Measurements from ENCODE around the gene CCDC158. TPM values are rescaled to one million over a fixed set of nuclear protein-coding genes. Genes with fewer than 3 reads are reported as not detected.

Gene CCDC158
- total RNA-seq, 2 experiments from 2014 or later: not detected

GRCh38 chr4:76443376-76443775 is 22.4 kb upstream of the CCDC158 start:
- Mint-ChIP-seq H3K36me3 (ENCODE audit: low read depth) (no peaks in the 10 kb centered on the region), H3K4me1 (ENCODE audit: low read depth) (no peaks in the 10 kb centered on the region), H3K27ac (no peak overlapping the region), H3K9me3 (no peaks in the 10 kb centered on the region), H3K27me3 (peaks cover 21% of the 10 kb centered on the region), H3K4me3 (no peak overlapping the region)
- ATAC-seq (no peak), DNase-seq (no peak)
- intact Hi-C loops (cut with micrococcal nuclease): no loop called here
- TF ChIP-seq CTCF (IDR thresholded peaks at IDR 0.05): no peak
- ChIA-PET CTCF (interaction anchor here (1.2 kb wide), 1 partner anchor 65 kb away, joined by 3 read pairs; no protein-coding TSS in a partner anchor), POLR2A (no interaction called here)

GRCh38 chr4:76442807-76443206 is 21.9 kb upstream of the CCDC158 start:
- Mint-ChIP-seq H3K27ac (no peak overlapping the region), H3K9me3 (no peaks in the 10 kb centered on the region), H3K36me3 (ENCODE audit: low read depth) (no peaks in the 10 kb centered on the region), H3K4me3 (no peak overlapping the region), H3K27me3 (peaks cover 23% of the 10 kb centered on the region), H3K4me1 (ENCODE audit: low read depth) (no peaks in the 10 kb centered on the region)
- ChIA-PET POLR2A (no interaction called here), CTCF (interaction anchor here (1.6 kb wide), 1 partner anchor 62 kb away, joined by 4 read pairs; no protein-coding TSS in a partner anchor)
- ATAC-seq (no peak), DNase-seq (no peak)
- no peak for TF ChIP-seq CTCF (IDR thresholded peaks at IDR 0.05)
- intact Hi-C loops (cut with micrococcal nuclease): no loop called here

- ChIA-PET POLR2A (no interaction called here), CTCF (interaction anchor here (1.1 to 1.6 kb wide), 3 partner anchors 10 to 63 kb away, joined by 3 to 4 read pairs (median 3); no protein-coding TSS in a partner anchor)
- H3K9me3 Mint-ChIP-seq: no peaks in the 10 kb centered on the region
- H3K4me1 Mint-ChIP-seq (ENCODE audit: low read depth): no peaks in the 10 kb centered on the region
- no peak overlapping the region for H3K27ac Mint-ChIP-seq
- TF ChIP-seq CTCF (IDR thresholded peaks at IDR 0.05): no peak
- ATAC-seq (no peak), DNase-seq (no peak)
- no peaks in the 10 kb centered on the region for H3K36me3 Mint-ChIP-seq (ENCODE audit: low read depth)
- intact Hi-C loops (cut with micrococcal nuclease): no loop called here
- no peak overlapping the region for H3K4me3 Mint-ChIP-seq
- peaks cover 29% of the 10 kb centered on the region for H3K27me3 Mint-ChIP-seq
Measured at GRCh38 chr4:76441881-76442280, 20.9 kb upstream of the CCDC158 start.

GRCh38 chr4:76439491-76439890 is 18.6 kb upstream of the CCDC158 start:
- TF ChIP-seq CTCF (IDR thresholded peaks at IDR 0.05): no peak
- Mint-ChIP-seq H3K4me3 (no peak overlapping the region), H3K4me1 (ENCODE audit: low read depth) (no peaks in the 10 kb centered on the region), H3K36me3 (ENCODE audit: low read depth) (no peaks in the 10 kb centered on the region), H3K9me3 (no peaks in the 10 kb centered on the region), H3K27me3 (peaks cover 43% of the 10 kb centered on the region), H3K27ac (no peak overlapping the region)
- CTCF ChIA-PET: interaction anchor here (1.1 kb wide), 1 partner anchor 66 kb away, joined by 4 read pairs; no protein-coding TSS in a partner anchor
- intact Hi-C loops (cut with micrococcal nuclease): loop anchor here (10.0 kb wide), 1 partner anchor 315 kb away; no protein-coding TSS in a partner anchor
- DNase-seq (no peak), ATAC-seq (no peak)
- POLR2A ChIA-PET: no interaction called here

GRCh38 chr4:76435528-76436319 is 14.8 kb upstream of the CCDC158 start:
- ATAC-seq (no peak), DNase-seq (no peak)
- no peak for TF ChIP-seq CTCF (IDR thresholded peaks at IDR 0.05)
- Mint-ChIP-seq H3K4me1 (ENCODE audit: low read depth) (no peaks in the 10 kb centered on the region), H3K4me3 (no peak overlapping the region), H3K27me3 (peaks cover 42% of the 10 kb centered on the region), H3K9me3 (no peaks in the 10 kb centered on the region), H3K27ac (no peak overlapping the region), H3K36me3 (ENCODE audit: low read depth) (no peaks in the 10 kb centered on the region)
- CTCF ChIA-PET: interaction anchor here (0.7 to 1.6 kb wide), 2 partner anchors 13 to 70 kb away, joined by 3 to 5 read pairs; no protein-coding TSS in a partner anchor
- POLR2A ChIA-PET: no interaction called here
- intact Hi-C loops (cut with micrococcal nuclease): loop anchor here (10.0 kb wide), 1 partner anchor 319 kb away; no protein-coding TSS in a partner anchor

All from activated CD8-positive, alpha-beta T cell treated with anti-CD3 and anti-CD28 coated beads for 36 hours (primary cell).